ENCODE measurements around the gene AGR3. TPM values are rescaled to one million over a fixed set of nuclear protein-coding genes. Genes with fewer than 3 reads are reported as not detected.
"Not testable (repeated sequence)": the region's sequence is repeated elsewhere in the genome, so short reads cannot be mapped to it uniquely, and the experiment has no call there.

Gene AGR3
- total RNA-seq, 1 experiment from 2014 or later: not detected

DNA sequence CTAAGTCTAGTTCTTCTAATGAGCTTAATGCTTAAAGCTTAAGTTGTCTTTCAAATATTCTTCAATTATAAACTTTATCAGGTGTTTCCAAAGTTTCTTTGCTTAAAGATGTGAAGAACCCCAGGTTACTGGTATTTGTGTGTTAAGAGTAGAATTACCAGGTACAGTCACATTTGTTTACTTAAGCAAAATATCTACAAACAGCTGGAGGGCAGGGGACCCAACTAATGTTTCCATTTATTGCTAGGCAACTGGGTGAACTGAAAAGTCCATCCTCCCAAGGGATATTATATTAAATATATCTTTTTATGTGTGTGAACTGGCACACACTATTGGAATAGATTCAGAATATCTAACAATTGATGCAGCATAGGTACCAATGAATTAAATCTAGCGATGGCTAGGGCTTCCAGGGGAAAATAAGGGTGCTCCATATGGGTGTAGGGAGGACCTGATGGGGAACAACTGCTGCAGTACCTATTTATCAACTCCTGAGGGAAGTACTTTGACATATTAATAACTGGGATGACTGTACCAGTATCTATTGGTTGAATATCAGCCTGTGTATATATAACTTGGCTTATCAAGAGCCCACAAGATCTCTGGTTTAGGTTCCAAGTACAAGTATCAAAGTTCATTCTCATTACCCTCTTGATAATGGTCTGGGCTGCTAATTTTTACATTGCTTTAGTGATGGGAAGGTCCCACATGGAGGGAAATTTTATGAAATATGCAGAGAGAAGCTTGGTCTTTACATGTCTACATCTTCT lies 10.3 kb upstream of the AGR3 start:
- no peak for DNase-seq (ENCODE audit: low read depth)

DNA sequence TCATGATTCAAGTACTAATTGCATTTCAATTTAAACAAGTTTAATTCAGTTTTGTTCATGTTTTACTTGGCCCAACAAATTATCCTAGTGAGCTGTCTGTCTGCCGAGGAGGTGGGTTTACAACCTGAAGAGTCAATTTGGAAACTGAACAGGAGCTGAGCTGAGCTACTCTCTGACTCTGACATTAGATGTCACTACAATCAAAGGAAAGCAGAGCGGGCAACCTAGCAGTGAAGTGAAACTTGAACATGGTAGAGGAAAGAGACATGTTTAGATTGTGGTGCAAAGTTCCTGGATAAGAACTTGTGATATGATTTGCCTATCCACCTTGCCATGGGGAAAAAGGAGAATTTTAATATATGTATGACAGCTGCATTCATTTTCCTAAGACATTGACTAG lies 9.6 kb upstream of the AGR3 start:
- DNase-seq (ENCODE audit: low read depth): peak; percentile 48

DNA sequence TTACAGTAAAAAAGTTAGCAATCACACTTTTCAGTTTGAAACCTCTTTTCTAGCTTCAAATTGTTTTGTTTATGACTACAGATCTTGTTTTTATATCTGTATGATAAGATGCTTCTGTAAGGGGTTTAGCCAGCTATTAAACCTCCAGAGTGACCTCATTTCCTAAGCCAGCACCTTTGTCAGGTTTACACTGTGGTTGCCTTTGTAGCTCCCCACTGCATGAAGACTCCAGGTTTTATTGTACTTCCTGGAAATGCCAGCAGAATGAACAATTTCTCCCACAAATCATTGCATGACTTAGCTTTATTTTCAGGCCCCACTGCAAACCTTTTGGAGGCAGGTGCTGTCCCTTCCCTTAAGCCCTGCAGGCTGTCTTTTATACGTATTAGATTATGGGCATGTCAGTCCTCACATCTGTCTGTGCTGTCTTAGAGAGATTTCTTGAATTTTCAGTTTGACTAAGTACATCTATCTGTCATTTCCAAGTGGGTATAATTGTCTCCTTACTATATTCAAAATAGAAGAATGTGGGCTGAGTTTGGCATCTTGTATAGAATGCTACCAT lies 8.2 kb upstream of the AGR3 start:
- peak; percentile 8 for DNase-seq (ENCODE audit: low read depth)

GRCh38 chr7:16889305-16889704 lies 7.5 kb upstream of the AGR3 start:
- no peak for DNase-seq (ENCODE audit: low read depth)

DNA sequence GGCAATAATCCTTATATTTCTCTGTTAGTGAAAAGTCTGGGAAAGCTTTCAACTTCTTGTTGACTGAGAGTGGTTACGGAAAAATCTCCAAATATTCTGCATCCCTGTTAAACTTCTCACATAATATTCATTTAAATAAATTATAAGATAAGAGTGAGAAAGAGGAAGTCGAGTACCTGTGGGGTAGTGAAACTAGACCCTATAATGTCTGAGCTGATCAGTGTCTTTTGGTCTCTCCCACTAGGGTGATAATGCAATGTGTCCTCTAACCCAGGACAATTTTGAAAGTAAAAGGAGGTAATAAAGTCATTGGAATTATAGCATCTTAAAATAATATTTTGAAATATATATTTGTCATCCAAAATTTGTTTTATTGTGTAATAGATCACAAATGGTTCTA lies 2.1 kb upstream of the AGR3 start:
- no peak for DNase-seq (ENCODE audit: low read depth)

DNA sequence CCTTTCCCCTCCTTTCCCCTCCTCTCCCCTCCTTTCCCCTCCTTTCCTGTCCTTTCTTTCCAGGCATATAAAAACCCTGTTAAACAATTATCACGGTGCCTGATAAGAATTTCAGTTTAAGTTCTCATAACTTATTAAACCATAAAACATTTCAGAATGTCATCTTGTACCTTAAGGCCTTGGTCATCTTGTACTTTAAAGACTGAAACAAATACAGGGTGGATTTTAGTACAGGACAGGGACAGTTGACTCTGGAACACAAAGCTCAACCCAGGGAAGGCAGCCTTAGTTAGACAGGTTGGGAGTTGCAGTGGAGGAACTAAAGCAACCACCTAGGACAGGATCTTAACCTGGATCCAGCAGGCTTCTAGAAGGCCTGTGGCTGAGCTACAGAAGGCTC lies 1.2 kb downstream of the AGR3 start:
- no peak for DNase-seq (ENCODE audit: low read depth)

DNA sequence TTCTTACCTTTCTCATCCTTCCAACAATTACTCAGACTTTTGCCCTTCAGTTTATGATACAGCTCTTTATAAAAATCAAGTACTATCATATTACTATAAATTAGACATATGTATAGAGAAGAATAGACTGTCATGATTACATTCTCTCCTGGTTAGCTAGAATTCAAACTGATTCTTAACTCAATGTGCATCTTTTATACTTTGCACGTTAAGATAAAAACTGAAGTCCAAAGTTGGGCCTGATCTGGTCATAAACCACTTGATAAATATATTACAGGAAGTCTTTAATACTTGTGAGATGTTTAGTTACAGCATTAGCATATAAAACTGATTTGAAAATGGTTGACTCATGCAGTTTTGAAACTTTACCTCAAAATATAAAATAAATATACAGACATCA lies 2.6 kb downstream of the AGR3 start:
- DNase-seq (ENCODE audit: low read depth): no peak

DNA sequence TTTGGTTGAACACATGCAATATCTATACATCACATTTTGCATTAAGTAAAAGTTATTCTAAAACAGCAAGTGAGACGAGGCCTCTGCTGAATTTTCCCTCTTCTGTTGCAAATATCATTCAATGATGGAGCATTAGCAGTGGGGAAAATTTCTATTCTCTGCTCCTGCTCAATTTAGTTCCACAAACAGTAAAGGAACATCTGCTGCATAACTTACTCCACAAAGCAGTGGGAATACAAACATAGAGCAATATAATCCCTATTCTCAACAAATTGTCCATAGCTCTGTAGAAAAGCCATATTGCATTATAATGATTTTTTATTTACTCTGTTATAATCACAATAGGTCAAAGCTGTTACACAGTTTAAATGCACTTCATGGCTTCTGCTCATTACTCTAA lies 5.9 kb downstream of the AGR3 start:
- no peak for DNase-seq (ENCODE audit: low read depth)

GRCh38 chr7:16874066-16874465 lies 7.7 kb downstream of the AGR3 start:
- no peak for DNase-seq (ENCODE audit: low read depth)

DNA sequence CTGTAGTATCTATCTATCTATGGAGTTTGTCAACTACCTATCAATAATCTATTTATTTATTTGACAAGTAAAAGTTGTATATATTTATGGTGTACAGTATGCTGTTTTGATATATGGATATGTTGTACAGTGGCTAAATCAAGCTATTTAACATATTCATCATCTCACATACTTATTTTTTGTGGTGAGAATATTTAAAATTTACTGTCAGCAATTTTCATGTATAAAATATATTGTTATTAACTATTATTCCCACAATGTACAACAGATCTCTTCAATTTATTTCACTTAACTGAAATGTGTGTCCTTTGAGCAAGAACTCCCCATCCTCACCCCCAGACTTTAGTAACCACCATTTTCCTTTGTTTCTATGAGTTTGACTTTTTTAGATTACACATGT lies 14.5 kb downstream of the AGR3 start:
- DNase-seq (ENCODE audit: low read depth): no peak

DNA sequence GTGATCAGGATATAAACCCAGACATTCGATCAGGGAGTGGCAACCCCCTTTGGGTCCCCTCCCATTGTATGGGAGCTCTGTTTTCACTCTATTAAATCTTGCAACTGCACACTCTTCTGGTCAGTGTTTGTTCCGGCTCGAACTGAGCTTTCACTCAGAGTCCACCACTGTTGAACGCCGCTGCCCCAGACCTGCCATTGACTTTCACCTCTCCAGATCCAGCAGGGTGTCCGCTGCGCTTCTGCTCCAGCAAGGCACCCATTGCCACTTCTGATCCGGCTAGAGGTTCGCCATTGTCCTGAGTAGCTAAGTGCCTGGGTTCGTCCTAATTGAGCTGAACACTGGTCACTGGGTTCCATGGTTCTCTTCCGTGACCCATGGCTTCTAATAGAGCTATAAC lies 28.6 kb downstream of the AGR3 start:
- DNase-seq (ENCODE audit: low read depth): not testable (repeated sequence)

DNA sequence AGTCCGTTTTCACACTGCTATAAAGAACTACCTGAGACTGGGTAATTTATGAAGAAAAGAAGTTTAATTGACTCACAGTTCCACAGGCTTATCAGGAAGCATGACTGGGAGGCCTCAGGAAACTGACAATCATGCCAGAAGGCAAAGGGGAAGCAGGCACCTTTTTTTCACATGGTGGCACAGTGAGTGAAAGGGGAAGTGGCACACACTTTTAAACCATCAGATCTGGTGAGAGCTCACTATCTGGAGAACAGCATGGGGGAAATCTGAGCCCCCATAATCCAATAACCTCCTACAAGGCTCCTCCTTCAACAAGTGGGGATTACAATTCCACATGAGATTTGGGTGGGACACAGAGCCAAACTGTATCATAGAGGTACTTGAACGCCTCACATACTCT lies 30.0 kb downstream of the AGR3 start:
- DNase-seq (ENCODE audit: low read depth): no peak

DNA sequence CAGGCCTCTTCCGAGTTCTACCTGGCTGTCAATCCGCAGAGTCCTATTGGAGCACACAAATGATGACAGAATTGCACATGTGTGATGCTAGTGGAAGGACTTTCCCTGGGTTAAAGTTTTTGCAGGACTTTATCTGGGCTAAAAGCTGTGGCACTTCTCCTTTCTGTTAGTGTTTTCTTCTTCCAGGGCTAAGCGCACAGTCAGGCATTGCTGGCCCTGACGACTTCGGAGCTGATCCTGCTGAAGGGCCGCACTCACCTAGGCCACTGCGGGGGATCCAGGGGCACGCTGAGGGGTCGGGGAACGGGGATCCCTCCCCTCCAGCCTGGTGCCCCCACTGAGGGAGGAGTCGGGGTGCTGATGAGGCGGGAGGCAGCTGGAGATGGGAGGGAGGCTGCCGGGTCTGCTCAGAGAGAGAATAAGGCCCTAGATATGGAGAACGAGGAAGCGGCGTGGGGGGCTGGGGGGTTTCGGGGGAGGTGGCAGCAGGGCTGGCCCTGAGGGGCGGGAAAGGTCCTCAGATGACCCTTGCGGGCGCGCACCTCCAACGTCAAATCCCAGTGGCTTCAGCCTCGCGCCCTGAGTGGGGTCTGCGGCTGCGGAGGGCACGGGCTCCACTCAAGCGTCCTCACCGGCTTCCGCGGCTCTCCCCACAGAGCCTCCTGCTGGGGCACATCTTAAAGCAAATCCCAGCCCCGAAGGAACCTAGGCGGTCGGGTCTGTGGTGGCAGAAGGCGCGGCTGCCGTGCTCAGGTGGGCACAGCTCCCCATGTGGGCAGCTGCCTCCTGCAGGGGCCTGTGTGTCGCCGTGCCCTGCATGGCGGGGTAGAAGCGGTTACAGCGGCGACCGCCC lies 30.9 kb downstream of the AGR3 start:
- DNase-seq (ENCODE audit: low read depth): no peak

DNA sequence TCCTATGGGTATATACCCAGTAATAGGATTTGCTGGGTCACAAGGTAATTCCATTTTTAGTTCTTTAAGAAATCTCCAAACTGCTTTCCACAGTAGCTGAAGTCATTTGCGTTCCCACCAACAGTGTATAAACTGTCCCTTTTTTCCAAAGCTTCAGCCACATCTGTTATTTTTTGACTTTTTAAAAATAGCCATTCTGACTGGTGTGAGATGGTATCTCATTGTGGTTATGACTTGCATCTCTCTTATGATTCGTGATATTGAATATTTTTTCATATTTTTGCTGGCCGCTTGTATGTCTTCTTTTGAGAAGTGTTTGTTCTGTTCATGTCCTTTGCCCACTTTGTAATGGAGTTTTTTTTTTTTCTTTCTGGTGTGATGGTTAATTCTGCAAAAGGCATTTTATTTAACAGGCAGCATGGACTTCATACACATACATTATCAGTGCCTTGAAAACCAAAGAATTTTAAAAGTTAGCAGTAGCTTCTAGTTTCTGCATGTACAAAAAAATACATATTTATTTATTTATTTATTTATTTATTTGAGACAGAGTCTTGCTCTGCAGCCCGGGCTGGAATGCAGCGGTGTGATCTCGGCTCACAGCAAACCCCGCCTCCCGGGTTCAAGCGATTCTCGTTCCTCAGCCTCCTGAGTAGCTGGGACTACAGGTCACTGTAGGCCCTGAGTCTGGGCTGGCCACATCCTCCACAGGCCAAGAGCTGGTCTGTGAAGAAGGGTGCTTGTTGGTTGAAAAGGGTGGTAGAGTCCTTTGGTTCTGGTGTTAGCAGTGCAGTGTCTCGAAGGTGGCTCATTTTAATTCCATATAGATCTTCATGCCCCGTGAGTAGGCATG lies 32.3 kb downstream of the AGR3 start:
- DNase-seq (ENCODE audit: low read depth): no peak

GRCh38 chr7:16847381-16847860 lies 34.4 kb downstream of the AGR3 start:
- DNase-seq (ENCODE audit: low read depth): peak; percentile 42

DNA sequence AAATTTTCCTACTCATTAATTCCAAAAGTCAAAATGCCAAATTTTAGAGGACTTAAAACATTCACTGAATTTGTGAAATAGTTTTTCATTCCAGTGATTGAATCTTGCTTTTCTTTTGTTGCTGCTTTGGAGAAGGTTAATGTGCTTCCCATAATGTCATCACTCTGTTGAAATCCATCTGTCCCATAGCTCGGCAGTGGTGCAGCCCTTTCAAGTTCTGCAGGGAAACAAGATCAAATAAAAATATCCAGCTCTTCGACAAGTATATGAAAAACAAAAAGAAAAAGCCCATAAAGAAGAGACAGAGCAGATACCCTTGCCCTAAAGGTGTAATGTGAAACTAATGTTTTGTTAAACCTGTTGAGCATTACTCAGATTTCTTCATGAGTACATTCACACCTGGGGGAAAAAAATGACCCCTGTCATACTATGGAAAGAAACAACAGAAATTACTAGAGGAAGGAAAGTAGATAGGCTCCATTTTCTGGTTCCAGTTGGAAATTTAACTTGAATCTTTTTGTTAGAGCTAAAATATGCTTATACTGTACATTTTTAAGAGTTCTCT lies 35.1 kb downstream of the AGR3 start:
- no peak for DNase-seq (ENCODE audit: low read depth)

GRCh38 chr7:16845746-16846145 lies 36.0 kb downstream of the AGR3 start:
- DNase-seq (ENCODE audit: low read depth): no peak

GRCh38 chr7:16841681-16842080 lies 40.1 kb downstream of the AGR3 start:
- DNase-seq (ENCODE audit: low read depth): no peak

- no peak for DNase-seq (ENCODE audit: low read depth)
These were observed 41.7 kb downstream of the AGR3 start for GRCh38 chr7:16840094-16840493.

DNA sequence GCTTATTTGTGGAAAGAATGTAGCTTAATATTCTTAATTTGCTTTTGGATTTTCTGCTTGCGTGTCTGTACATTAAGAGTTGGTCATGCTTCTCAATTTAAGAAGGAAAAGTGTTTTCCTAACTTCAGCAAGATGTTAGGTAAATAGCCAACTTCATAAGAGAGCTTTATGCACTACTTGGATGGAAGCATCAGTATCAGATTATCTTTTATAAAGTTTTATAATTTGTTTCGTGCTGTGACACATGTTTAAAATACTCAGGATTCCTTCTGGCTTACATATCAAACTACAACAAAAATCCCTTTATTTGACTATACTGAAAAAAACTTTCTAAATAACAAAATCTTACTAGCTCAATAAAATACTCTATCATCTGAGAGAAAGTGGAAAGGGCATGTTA lies 42.1 kb downstream of the AGR3 start:
- DNase-seq (ENCODE audit: low read depth): no peak

- DNase-seq (ENCODE audit: low read depth): no peak
These were observed 42.9 kb downstream of the AGR3 start for GRCh38 chr7:16838891-16839290.
